Neural progenitor cell (in vitro differentiated cells): ENCODE data around the gene NTMT1.

Experiments used
- CTCF ChIP-seq: fragments of 200-600 bp; sonication (generic); IDR thresholded peaks from 2 replicates; pipeline ENCODE4 v1.5.1; 2017; ENCODE audit warnings: antibody characterized with exemption, mild to moderate bottlenecking
- EZH2 ChIP-seq: fragments of 200-600 bp; sonication (generic); IDR thresholded peaks from 2 replicates; pipeline ENCODE4 v1.6.1; 2017; ENCODE audit warnings: antibody characterized with exemption, mild to moderate bottlenecking, moderate library complexity
- EZH2phosphoT487 ChIP-seq: fragments of 200-600 bp; sonication (generic); IDR thresholded peaks from 2 replicates; pipeline ENCODE4 v1.6.1; 2017; ENCODE audit warnings: antibody characterized with exemption

DNA sequence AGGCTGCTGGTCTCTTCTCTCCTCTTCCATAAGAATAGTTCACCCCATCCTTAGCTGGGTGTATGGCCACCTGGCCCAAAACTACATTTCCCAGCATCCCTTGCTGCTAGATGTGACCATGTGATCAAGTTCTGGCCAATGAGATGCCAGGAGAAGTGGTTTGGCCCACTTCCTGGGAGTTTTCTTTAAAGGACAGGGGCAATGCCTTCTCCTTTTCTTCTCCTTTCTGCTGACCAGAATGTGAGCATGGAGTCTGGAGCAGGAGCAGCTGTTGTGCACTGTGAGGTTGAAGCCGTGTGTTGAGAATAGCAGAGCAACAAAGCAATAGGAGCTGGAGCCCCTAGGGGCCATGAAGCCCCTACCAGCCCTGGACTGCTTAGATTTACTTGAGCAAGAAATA is 41.8 kb upstream of the NTMT1 start:
- peak; percentile 7 for TF ChIP-seq CTCF
- no peak for TF ChIP-seq EZH2
- no peak for TF ChIP-seq EZH2phosphoT487
